ACHN (cell line): ENCODE results near the gene FUT3.

Source experiments
- DNase-seq: peaks from one replicate; pipeline ENCODE4 v3.0.0-alpha.2; 2015
- in situ Hi-C: cut with HindIII; loops from 2 replicates; pipeline ENCODE4 v1.10.0; 2017; ENCODE audit warnings: low sequenced_read_pairs, low pct_ligation_motif_present, low pct_unique_long_range_greater_than_20kb

FUT3 gene

GRCh38 chr19:5828661-5829566, 22.3 kb downstream of the FUT3 start:
- DNase-seq = peak; percentile 24
- in situ Hi-C loops = no loop called here

DNA sequence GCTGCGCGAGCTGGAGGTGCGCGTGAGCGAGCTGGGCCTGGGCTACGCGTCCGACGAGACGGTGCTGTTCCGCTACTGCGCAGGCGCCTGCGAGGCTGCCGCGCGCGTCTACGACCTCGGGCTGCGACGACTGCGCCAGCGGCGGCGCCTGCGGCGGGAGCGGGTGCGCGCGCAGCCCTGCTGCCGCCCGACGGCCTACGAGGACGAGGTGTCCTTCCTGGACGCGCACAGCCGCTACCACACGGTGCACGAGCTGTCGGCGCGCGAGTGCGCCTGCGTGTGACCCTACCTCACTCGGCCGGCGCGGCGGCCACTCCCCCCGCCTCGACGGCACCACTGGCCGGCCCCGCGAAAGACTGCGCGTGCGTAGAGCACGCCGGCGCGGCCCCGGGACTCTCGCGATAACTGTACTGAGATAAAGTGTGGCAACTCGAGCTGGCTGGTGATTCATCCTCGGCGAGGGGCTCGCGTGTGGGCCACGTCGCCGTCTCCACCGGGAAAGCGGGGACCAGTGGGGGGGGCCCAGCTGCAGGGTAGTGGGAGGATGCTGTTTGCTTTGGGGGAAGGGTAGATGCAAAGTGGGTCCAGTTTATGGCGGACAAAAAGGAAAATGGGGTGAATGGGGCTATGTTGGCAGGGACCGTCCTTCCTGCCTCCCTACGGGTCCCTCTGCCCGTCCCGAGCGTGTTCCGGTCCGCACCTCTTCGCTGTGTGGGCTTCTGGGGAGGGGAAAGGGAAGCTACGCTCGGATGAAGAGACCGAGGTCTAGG, 23.2 kb downstream of the FUT3 start:
- DNase-seq = peak; percentile 91
- in situ Hi-C loops = no loop called here

DNA sequence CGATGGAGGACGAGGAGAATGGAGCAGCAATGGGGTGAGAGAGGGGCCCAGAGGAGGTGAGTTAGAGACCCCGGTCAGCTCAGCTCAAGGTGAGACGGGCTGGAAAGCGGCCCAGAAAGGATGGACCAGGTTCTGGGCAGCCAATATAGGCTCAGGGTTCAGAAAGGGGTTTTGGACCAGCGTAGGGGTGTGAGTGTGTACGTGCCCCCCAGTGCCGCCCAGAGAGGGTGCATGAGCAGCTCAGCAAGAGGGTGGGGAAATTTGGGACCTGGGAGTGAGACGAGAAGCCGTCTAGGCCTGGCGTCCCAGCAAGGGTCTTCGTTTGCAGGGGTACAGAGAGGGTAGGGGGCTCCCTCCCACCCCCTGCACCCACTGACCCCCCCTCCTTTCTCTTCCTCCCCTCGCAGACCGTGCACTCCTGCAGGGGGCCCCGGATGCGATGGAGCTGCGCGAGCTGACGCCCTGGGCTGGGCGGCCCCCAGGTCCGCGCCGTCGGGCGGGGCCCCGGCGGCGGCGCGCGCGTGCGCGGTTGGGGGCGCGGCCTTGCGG, 23.8 kb downstream of the FUT3 start:
- in situ Hi-C loops = no loop called here
- DNase-seq = no peak

DNA sequence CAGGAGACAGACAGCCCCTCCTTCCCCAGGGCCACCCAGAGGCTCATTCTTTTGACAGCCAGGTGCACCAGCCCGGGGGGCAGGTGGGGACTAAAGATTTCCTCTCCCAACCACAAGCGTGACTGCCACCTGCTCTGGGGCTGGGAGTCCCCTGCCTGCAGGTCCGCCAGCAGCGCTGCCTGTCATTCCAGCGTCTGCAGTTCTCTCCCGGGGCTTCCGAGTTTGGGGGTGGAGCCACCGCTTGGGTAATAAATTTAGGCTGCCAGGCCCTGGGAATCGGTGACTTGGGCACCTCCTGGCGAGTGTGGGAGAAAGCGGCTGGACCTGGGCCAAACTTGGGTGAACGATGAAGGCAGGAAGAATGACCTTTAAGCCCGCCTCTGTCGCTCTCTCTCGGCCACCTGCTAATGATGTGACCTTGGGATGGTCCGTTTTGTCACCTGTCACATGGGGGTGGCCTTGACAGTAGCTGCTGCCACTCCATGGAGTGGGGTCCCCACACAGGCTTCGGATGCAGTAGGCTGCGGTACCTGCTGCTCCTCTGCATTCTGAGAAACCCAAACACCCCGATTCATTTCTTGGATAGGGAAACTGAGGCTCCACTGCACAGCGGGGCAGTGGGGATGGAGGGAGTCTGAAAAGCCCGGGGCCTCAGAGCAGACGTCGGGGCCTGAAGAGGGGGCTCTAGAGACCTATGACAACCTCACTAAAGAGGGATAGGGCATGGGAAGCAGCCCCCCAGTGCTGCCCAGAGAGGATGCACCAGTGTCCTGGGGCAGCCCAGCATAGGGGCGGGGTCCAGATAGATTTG, 24.5 kb downstream of the FUT3 start:
- in situ Hi-C loops = no loop called here
- peak; percentile 82 for DNase-seq

DNA sequence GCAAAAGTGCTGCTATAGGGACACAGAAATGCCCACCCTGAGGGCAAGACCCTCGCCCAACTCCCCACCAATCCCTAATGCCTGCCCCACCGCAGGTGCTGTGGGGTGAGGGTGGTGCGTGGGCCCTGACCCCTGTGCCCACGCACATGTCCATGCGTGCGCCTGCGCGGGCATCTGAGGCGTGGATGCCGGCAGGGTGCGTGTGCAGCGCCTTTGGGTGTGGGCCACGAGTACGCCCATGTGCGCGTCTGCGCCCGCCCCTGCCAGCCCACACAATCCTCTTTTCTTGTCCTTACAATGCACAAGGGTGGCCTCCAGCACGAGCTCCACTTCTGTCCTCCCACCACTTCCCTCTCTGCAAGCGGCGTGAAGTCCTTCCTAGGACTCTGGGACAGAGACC, 26.1 kb downstream of the FUT3 start:
- DNase-seq = no peak
- in situ Hi-C loops = no loop called here

DNA sequence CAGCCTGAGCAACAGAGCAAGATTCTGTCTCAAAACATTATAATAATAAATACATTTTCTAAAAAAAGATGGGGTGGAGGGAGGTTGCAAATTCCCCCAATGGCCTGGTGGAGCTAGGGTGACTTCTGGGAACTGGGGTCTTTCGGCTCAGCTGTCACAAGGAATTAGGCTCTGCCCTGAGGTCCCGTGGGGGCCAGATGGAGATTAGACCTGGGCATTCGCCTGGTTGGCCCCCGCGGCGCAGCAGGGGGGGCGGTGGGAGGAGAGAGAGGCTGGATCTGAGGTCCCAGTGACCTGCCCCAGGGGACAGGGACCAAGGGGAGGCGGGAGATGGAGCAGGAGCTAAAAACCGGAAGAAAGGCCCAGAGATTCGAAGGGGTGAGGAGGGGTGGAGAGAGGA, 26.5 kb downstream of the FUT3 start:
- DNase-seq = no peak
- in situ Hi-C loops = no loop called here

GRCh38 chr19:5823579-5824281, 27.5 kb downstream of the FUT3 start:
- in situ Hi-C loops = no loop called here
- DNase-seq = no peak

DNA sequence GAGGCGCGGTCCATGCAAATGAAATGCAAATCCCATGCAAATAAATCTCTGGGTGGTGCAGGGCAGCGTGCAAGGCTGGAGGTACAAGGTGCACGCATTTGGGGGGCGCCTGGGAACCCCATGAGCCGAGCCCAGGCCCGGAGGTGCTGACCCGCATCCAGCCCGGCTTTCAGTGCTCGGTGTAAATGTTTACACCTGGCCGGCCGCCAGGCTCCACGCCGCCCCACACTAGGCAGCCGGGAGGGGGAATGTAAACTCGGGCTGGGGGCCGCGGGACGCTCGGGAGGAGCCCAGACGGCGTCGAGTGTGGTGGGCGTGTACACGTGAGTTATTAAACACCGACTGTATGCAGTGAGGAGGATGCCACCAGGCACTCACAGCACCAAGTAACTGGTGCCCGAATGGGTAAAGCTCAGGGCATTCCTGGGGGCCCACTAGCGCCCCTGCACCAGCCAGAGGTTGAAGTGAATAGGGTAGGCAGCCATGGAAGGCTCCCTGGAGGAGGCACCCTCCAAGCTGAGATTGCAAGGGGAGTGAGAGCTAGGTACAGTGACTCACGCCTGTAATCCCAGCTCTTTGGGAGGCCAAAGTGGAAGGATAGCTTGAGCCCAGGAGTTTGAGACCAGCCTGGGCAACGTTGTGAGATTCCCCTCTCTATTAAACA, 28.9 kb downstream of the FUT3 start:
- no peak for DNase-seq
- in situ Hi-C loops = no loop called here

- no peak for DNase-seq
- in situ Hi-C loops = no loop called here
Observed at GRCh38 chr19:5821521-5822180, 29.6 kb downstream of the FUT3 start.

GRCh38 chr19:5820785-5821184, 30.5 kb downstream of the FUT3 start:
- in situ Hi-C loops = no loop called here
- no peak for DNase-seq

GRCh38 chr19:5818594-5818993, 32.7 kb downstream of the FUT3 start:
- in situ Hi-C loops = no loop called here
- DNase-seq = no peak

- no peak for DNase-seq
- in situ Hi-C loops = no loop called here
Observed at GRCh38 chr19:5817218-5817617, 34.0 kb downstream of the FUT3 start.

- no peak for DNase-seq
- in situ Hi-C loops = no loop called here
Observed at GRCh38 chr19:5814852-5815246, 36.4 kb downstream of the FUT3 start.

GRCh38 chr19:5814123-5814851, 37.0 kb downstream of the FUT3 start:
- no peak for DNase-seq
- in situ Hi-C loops = no loop called here

GRCh38 chr19:5811117-5811516, 40.1 kb downstream of the FUT3 start:
- DNase-seq = no peak
- in situ Hi-C loops = no loop called here

DNA sequence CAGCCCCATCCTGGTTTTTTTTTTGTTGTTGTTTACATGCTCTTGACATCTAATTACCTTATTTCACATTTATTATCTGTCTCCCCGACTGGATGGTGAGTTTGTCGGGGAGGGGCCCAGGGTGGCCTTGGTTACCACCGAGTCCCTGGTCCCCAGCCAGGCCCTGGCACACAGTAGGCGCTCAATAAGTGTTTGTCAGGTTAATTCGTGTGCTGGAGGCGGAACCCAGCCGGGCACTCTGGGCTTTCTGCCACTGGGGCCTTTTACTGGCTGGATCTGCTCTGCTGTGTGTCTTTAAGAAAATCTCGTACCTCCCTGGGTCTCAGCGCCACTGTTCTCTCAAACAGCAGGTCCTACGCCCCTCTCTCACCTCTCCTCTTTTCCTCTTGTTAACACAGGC, 41.8 kb downstream of the FUT3 start:
- no peak for DNase-seq
- in situ Hi-C loops = no loop called here

DNA sequence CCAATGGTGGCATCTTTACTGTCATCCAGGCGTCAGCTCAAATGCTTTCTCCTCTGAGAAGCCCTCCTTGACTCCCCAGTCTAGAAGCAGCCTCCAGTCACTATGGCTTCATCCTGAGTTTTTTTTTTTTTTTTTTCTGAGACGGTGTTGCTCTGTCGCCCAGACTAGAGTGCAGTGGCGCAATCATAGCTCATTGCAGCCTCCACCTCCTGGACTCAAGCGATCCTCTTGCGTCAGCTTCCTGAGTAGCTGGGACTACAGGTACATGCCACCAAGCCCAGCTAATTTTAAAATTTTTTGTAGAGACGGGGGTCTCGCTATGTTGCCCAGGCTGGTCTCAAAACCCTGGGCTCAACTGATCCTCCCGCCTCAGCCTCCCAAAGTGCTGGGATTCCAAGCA, 42.2 kb downstream of the FUT3 start:
- in situ Hi-C loops = no loop called here
- DNase-seq = no peak
